K562 (cell line): Measurements from ENCODE around the gene RITA1. TPM values are rescaled to one million over a fixed set of nuclear protein-coding genes. Genes with fewer than 3 reads are reported as not detected.

Source experiments
- CSDE1 ChIP-seq, 2 experiments: fragments of 450-650 bp; IDR thresholded peaks; 2 replicates each; pipeline ENCODE4 v1.6.1; 2016; ENCODE audit warnings: mild to moderate bottlenecking in 1 of 2
- polyA plus RNA-seq, 8 experiments: library from polyadenylated mRNA; depleted of rRNA in 4 of 8; stranded (reverse) in 5 of 8; unstranded in 3 of 8; fragments of >200 nt; fragmentation: Nextera tagmentation in 2 of 8; fragmentation: Illumina TruSeq in 1 of 8; extraction: Ambion mirVana in 2 of 8; extraction: Trizol in 1 of 8; gene quantifications; 2 replicates each; pipeline versions ENCODE4 v1.2.1 to v1.2.3, GENCODE V29; 2011 to 2014; ENCODE audit warnings: inconsistent platforms in 1 of 8, missing spikeins in 1 of 8
- total RNA-seq, 7 experiments: library from RNA; depleted of rRNA in 6 of 7; stranded (reverse); fragments of >200 nt in 6 of 7; fragmentation: Illumina TruSeq in 2 of 7; extraction: Trizol in 2 of 7; gene quantifications; 2 replicates each; pipeline versions ENCODE4 v1.2.1 to v1.2.3, GENCODE V29; 2011 to 2021; ENCODE audit warnings: low replicate concordance in 1 of 7
- TF ChIP-seq, protein P1 (sequence below): fragments of 150-350 bp; conservative IDR thresholded peaks from 2 replicates; pipeline ENCODE4 v1.6.1; 2014; ENCODE audit warnings: low read length
- TF ChIP-seq, protein P2 (sequence below): sonication (generic); formaldehyde crosslinking; IDR thresholded peaks from 2 replicates; pipeline ENCODE4 v1.8.0; 2022; ENCODE audit warnings: missing genetic modification reagents, mild to moderate bottlenecking, moderate library complexity, borderline replicate concordance
- TF ChIP-seq, protein P3 (sequence below): fragments of 150-350 bp; IDR thresholded peaks from 2 replicates; pipeline ENCODE4 v1.6.1; 2014; ENCODE audit warnings: low read depth, mild to moderate bottlenecking, low read length, borderline replicate concordance

The RITA1 gene
- total and polyA plus RNA-seq, 9 of the 15 experiments (the other 6 are each of a cell fraction or from before 2014, with no cell fraction given) = 2.8 to 40.4 (median 18.0) TPM

DNA sequence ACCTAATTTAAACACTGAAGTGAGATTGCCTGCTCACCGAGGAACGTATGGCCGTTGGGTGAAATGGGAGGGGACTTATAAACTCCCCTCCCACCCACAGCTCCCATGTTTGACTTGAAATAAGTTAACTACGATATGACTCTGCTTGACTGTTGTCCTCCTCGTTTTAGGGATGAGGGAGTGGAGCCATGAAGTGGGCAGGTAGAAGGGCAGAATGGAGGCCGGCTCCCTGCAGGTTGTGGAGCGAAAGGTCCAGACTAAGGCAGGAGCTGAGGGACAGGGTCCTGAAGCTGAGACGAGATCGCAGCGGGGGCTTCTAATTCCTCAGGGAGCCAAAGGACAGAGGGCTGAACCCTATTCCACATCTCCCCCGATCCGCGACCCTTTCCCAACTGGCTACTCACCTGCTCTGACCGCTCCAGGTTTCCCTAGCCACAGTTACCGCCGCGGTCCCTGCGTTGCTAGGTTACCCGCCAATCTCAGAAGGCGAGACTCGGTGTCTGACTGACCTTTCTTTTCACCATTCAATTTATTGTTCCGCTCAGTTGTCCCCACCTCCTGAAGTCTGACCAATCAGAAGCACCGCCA lies 35.2 kb downstream of the RITA1 start (continued):
- TF ChIP-seq, protein P1, sequence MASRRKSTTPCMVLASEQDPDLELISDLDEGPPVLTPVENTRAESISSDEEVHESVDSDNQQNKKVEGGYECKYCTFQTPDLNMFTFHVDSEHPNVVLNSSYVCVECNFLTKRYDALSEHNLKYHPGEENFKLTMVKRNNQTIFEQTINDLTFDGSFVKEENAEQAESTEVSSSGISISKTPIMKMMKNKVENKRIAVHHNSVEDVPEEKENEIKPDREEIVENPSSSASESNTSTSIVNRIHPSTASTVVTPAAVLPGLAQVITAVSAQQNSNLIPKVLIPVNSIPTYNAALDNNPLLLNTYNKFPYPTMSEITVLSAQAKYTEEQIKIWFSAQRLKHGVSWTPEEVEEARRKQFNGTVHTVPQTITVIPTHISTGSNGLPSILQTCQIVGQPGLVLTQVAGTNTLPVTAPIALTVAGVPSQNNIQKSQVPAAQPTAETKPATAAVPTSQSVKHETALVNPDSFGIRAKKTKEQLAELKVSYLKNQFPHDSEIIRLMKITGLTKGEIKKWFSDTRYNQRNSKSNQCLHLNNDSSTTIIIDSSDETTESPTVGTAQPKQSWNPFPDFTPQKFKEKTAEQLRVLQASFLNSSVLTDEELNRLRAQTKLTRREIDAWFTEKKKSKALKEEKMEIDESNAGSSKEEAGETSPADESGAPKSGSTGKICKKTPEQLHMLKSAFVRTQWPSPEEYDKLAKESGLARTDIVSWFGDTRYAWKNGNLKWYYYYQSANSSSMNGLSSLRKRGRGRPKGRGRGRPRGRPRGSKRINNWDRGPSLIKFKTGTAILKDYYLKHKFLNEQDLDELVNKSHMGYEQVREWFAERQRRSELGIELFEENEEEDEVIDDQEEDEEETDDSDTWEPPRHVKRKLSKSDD = peak; percentile 97
- TF ChIP-seq, protein P2, sequence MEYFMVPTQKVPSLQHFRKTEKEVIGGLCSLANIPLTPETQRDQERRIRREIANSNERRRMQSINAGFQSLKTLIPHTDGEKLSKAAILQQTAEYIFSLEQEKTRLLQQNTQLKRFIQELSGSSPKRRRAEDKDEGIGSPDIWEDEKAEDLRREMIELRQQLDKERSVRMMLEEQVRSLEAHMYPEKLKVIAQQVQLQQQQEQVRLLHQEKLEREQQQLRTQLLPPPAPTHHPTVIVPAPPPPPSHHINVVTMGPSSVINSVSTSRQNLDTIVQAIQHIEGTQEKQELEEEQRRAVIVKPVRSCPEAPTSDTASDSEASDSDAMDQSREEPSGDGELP (CRISPR knock-in tag) = 0 out of 2 replicates have a peak, but pooled peaks have one; percentile 10
- TF ChIP-seq, protein P3, sequence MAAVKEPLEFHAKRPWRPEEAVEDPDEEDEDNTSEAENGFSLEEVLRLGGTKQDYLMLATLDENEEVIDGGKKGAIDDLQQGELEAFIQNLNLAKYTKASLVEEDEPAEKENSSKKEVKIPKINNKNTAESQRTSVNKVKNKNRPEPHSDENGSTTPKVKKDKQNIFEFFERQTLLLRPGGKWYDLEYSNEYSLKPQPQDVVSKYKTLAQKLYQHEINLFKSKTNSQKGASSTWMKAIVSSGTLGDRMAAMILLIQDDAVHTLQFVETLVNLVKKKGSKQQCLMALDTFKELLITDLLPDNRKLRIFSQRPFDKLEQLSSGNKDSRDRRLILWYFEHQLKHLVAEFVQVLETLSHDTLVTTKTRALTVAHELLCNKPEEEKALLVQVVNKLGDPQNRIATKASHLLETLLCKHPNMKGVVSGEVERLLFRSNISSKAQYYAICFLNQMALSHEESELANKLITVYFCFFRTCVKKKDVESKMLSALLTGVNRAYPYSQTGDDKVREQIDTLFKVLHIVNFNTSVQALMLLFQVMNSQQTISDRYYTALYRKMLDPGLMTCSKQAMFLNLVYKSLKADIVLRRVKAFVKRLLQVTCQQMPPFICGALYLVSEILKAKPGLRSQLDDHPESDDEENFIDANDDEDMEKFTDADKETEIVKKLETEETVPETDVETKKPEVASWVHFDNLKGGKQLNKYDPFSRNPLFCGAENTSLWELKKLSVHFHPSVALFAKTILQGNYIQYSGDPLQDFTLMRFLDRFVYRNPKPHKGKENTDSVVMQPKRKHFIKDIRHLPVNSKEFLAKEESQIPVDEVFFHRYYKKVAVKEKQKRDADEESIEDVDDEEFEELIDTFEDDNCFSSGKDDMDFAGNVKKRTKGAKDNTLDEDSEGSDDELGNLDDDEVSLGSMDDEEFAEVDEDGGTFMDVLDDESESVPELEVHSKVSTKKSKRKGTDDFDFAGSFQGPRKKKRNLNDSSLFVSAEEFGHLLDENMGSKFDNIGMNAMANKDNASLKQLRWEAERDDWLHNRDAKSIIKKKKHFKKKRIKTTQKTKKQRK = peak; percentile 93; the same call in 1 of the 2 replicates
- peak in 1 of 2 experiments; percentile 84; a peak in 2 of 4 replicates for TF ChIP-seq CSDE1 (IDR thresholded peaks at IDR 0.05)
- TF ChIP-seq, all 486 proteins: peak for 18
